ENCODE results near the gene ORM2.
"Not testable (repeated sequence)": the region's sequence is repeated elsewhere in the genome, so short reads cannot be mapped to it uniquely, and the experiment has no call there.

GRCh38 chr9:114331229-114332195, 1.8 kb downstream of the ORM2 start:
- TF ChIP-seq SP4 (CRISPR knock-in tag; IDR thresholded peaks at IDR 0.05); CTCF (CRISPR knock-in tag; IDR thresholded peaks at IDR 0.05); ZBTB49 (CRISPR knock-in tag; IDR thresholded peaks at IDR 0.05; ENCODE audit: borderline replicate concordance); ZBTB21 (CRISPR knock-in tag; IDR thresholded peaks at IDR 0.05); ZNF274 (CRISPR knock-in tag; IDR thresholded peaks at IDR 0.05); NR2F2 (IDR thresholded peaks at IDR 0.05; ENCODE audit: borderline replicate concordance, low read depth); USF2 (IDR thresholded peaks at IDR 0.05; ENCODE audit: low read depth, low read length); USF2 (CRISPR knock-in tag; IDR thresholded peaks at IDR 0.05; ENCODE audit: borderline replicate concordance): not testable (repeated sequence)

Measured in HepG2 (cell line).